Progenitor cell of endocrine pancreas (in vitro differentiated cells): ENCODE results near the gene TCF19. TPM values are rescaled to one million over a fixed set of nuclear protein-coding genes. Genes with fewer than 3 reads are reported as not detected.
A peak's percentile ranks its signal among the peaks of the same experiment; 100 is the strongest.
"Not testable (repeated sequence)": the region's sequence is repeated elsewhere in the genome, so short reads cannot be mapped to it uniquely, and the experiment has no call there.

Source experiments
- DNase-seq: peaks from one replicate; pipeline ENCODE4 v3.0.0; 2021; ENCODE audit warnings: low spot score; ENCODE audit not compliant: unreplicated experiment
- H3K27ac Mint-ChIP-seq: 2 replicates; pipeline ENCODE4 v1.8.0; 2021; ENCODE audit warnings: mild to moderate bottlenecking, moderate library complexity, mixed read lengths
- H3K27me3 Mint-ChIP-seq: 2 replicates; pipeline ENCODE4 v1.8.0; 2021; ENCODE audit warnings: mixed read lengths
- H3K36me3 Mint-ChIP-seq: 2 replicates; pipeline ENCODE4 v1.8.0; 2022; ENCODE audit warnings: mixed read lengths; ENCODE audit not compliant: insufficient read depth
- H3K4me1 Mint-ChIP-seq: 2 replicates; pipeline ENCODE4 v1.8.0; 2021; ENCODE audit warnings: low read depth, mixed read lengths
- H3K4me3 Mint-ChIP-seq: 2 replicates; pipeline ENCODE4 v1.8.0; 2021; ENCODE audit warnings: low read depth, mild to moderate bottlenecking, moderate library complexity, mixed read lengths
- H3K9me3 Mint-ChIP-seq: 2 replicates; pipeline ENCODE4 v1.8.0; 2021; ENCODE audit warnings: low read depth, mixed read lengths
- total RNA-seq: library from RNA; stranded (reverse); gene quantifications from 2 replicates; pipeline ENCODE4 v1.2.1, GENCODE V29; 2021
- TF ChIP-seq, protein P1 (sequence below): fragments of 200-600 bp; sonication (generic); IDR thresholded peaks from one replicate; pipeline ENCODE4 v1.5.0; 2021; ENCODE audit warnings: antibody characterized with exemption, mild to moderate bottlenecking; ENCODE audit not compliant: unreplicated experiment

TCF19 gene
- total RNA-seq, 1 donor from 2014 or later, result 9.6 TPM

DNA sequence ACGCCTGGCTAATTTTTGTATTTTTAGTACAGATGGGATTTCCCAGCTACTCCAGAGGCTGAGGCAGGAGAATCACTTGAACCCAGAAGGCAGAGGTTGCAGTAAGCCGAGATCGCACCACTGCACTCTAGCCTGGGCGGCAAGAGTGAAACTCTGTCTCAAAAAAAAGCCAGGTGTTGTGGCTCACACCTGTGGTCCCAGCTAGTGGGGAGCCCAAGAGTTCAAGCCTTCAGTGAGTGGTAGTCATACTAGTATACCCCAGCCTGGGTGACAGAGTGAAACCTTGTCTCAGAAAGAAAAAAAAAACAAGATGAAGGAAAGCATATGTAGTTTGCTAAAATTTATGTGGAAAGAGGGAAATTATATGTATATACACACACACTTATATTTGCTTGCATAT lies 32.1 kb downstream of the TCF19 start:
- no peak overlapping the region for H3K27ac Mint-ChIP-seq
- no peaks in the 10 kb centered on the region for H3K27me3 Mint-ChIP-seq
- peaks cover 6% of the 10 kb centered on the region for H3K4me1 Mint-ChIP-seq
- DNase-seq, result no peak
- TF ChIP-seq, protein P1, sequence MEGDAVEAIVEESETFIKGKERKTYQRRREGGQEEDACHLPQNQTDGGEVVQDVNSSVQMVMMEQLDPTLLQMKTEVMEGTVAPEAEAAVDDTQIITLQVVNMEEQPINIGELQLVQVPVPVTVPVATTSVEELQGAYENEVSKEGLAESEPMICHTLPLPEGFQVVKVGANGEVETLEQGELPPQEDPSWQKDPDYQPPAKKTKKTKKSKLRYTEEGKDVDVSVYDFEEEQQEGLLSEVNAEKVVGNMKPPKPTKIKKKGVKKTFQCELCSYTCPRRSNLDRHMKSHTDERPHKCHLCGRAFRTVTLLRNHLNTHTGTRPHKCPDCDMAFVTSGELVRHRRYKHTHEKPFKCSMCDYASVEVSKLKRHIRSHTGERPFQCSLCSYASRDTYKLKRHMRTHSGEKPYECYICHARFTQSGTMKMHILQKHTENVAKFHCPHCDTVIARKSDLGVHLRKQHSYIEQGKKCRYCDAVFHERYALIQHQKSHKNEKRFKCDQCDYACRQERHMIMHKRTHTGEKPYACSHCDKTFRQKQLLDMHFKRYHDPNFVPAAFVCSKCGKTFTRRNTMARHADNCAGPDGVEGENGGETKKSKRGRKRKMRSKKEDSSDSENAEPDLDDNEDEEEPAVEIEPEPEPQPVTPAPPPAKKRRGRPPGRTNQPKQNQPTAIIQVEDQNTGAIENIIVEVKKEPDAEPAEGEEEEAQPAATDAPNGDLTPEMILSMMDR, result no peak
- H3K9me3 Mint-ChIP-seq, result no peaks in the 10 kb centered on the region
- H3K36me3 Mint-ChIP-seq, result no peaks in the 10 kb centered on the region
- no peak overlapping the region for H3K4me3 Mint-ChIP-seq

DNA sequence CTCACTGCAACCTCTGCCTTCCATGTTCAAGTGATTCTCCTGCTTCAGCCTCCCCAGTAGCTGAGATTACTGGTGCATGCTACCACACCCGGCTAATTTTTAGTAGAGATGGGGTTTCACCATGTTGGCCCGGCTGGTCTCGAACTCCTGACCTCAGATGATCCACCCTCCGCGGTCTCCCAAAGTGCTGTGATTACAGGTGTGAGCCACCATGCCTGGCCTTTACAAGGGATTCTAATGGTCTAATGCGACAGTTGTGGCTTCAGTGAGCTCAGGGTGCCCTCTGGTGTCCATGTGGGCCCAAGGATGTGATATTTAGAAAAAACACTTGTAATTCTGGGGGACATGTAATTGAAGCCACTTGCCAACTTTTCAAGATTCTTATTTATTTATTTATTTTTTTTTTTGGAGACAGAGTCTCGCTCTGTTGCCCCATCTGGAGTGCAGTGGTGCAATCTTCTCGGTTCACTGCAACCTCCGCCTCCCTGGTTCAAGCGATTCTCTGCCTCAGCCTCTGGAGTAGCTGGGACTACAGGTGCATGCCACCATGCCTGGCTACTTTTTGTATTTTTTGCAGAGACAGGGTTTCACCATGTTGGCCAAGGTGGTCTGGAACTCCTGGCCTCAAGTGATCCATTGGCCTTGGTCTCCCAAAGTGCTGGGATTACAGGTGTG lies 34.2 kb downstream of the TCF19 start:
- H3K27ac Mint-ChIP-seq, result peak overlapping the region; percentile 67
- H3K36me3 Mint-ChIP-seq, H3K9me3 Mint-ChIP-seq, H3K27me3 Mint-ChIP-seq, H3K4me1 Mint-ChIP-seq, H3K4me3 Mint-ChIP-seq: not testable (repeated sequence)
- TF ChIP-seq, protein P1, result peak; percentile 65
- DNase-seq, result peak; percentile 26

- H3K9me3 Mint-ChIP-seq, result peaks cover 3% of the 10 kb centered on the region
- H3K27me3 Mint-ChIP-seq, result no peaks in the 10 kb centered on the region
- no peak overlapping the region for H3K4me3 Mint-ChIP-seq
- TF ChIP-seq, protein P1, result no peak
- no peak for DNase-seq
- peaks cover 3% of the 10 kb centered on the region for H3K4me1 Mint-ChIP-seq
- H3K27ac Mint-ChIP-seq, result no peak overlapping the region
- peaks cover 2% of the 10 kb centered on the region for H3K36me3 Mint-ChIP-seq
These were observed 34.8 kb downstream of the TCF19 start for GRCh38 chr6:31193206-31193605.

DNA sequence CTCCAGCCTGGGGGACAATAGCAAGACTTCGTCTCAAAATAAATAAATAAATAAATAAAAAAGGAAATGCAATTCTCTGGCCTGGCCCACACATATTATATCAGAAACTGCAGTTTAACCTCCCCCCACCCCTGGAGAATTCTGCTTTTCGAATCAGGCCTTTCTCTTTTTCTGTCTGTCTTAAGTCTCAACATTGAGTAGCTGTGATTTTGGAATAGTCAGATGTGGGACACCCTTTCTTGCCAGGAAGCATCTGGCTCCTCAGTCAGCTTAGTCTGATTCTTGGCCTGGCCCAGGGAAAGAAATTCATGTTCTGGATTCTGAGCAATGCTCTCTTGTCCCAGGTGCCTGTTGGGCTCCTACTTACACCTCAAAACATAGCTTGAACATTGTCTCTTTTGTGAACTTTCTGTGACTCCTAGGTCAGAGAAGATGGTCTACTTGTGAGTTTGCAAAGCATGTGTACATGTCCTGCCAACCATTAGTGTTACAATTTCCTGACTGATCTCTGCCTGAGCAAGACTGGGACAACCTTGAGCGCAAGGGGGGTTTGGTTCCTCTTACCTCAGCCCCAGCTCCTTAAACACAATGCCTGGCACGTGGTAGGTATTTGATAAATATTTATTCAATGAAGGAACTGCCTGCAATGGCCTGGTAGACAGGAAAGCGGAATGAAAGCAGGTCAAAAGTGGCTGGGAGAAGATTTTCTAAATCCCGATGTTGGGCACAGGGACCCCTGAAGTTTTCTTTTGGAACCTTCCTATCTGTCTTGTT lies 35.9 kb downstream of the TCF19 start:
- no peaks in the 10 kb centered on the region for H3K27me3 Mint-ChIP-seq
- peaks cover 2% of the 10 kb centered on the region for H3K36me3 Mint-ChIP-seq
- peak overlapping the region; percentile 9 for H3K27ac Mint-ChIP-seq
- peaks cover 3% of the 10 kb centered on the region for H3K9me3 Mint-ChIP-seq
- peaks cover 3% of the 10 kb centered on the region for H3K4me1 Mint-ChIP-seq
- TF ChIP-seq, protein P1, result no peak
- H3K4me3 Mint-ChIP-seq, result no peak overlapping the region
- no peak for DNase-seq

- H3K36me3 Mint-ChIP-seq, H3K4me3 Mint-ChIP-seq, H3K9me3 Mint-ChIP-seq, H3K27me3 Mint-ChIP-seq, H3K4me1 Mint-ChIP-seq, H3K27ac Mint-ChIP-seq, DNase-seq: not testable (repeated sequence)
These were observed 37.1 kb downstream of the TCF19 start for GRCh38 chr6:31195308-31195979.

- H3K36me3 Mint-ChIP-seq, H3K27me3 Mint-ChIP-seq, H3K9me3 Mint-ChIP-seq, DNase-seq, H3K4me1 Mint-ChIP-seq: not testable (repeated sequence)
- Mint-ChIP-seq H3K27ac (peak overlapping the region; percentile 95), H3K4me3 (peak overlapping the region; percentile 87)
These were observed 38.0 kb downstream of the TCF19 start for GRCh38 chr6:31196251-31197022.
